Thyroid gland (tissue), 4 donors: ENCODE measurements around the gene MINPP1.

Experiments
- POLR2A ChIP-seq, 2 donors: fragments of 450-650 bp; IDR thresholded peaks; one replicate each; pipeline ENCODE4 v1.6.1; 2017; ENCODE audit warnings: antibody characterized with exemption in 2 of 2, mild to moderate bottlenecking in 2 of 2, moderate library complexity in 1 of 2
- TF ChIP-seq, protein P1 (sequence below), 6 experiments: fragments of 200-600 bp in 3 of 6; fragments of 450-650 bp in 3 of 6; sonication (generic) in 3 of 6; IDR thresholded peaks; one replicate each; pipeline ENCODE4 v1.5.1; 2016 to 2019; ENCODE audit warnings: antibody characterized with exemption in 6 of 6, mild to moderate bottlenecking in 2 of 6, inconsistent platforms in 1 of 6, moderate library complexity in 1 of 6

DNA sequence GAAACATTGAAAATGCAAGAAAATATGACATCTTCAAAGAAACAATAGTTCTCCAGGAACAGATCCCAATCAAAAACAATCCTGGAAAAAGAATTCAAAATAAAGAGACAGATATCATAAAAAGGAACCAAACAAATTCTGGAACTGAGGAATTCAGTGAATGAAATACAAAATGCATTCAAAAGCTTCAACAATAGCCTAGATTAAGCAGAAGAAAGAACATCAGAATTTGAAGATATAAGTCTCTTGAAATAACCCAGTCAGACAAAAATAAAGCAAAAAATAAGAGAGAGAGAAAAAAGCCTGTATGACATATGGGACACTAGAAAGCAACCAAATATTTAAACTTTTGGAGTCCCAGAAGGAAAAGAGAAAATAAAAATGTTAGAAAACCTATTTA, 60.3 kb downstream of the MINPP1 start:
- TF ChIP-seq, protein P1, sequence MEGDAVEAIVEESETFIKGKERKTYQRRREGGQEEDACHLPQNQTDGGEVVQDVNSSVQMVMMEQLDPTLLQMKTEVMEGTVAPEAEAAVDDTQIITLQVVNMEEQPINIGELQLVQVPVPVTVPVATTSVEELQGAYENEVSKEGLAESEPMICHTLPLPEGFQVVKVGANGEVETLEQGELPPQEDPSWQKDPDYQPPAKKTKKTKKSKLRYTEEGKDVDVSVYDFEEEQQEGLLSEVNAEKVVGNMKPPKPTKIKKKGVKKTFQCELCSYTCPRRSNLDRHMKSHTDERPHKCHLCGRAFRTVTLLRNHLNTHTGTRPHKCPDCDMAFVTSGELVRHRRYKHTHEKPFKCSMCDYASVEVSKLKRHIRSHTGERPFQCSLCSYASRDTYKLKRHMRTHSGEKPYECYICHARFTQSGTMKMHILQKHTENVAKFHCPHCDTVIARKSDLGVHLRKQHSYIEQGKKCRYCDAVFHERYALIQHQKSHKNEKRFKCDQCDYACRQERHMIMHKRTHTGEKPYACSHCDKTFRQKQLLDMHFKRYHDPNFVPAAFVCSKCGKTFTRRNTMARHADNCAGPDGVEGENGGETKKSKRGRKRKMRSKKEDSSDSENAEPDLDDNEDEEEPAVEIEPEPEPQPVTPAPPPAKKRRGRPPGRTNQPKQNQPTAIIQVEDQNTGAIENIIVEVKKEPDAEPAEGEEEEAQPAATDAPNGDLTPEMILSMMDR (IDR thresholded peaks at IDR 0.05), result no peak
- TF ChIP-seq POLR2A (IDR thresholded peaks at IDR 0.05), result no peak
